Adrenal gland (tissue), 5 donors: ENCODE results near the gene SLC5A9.

Experiments used
- CTCF ChIP-seq, 6 experiments: fragments of 450-650 bp in 4 of 6; fragments of 200-600 bp in 2 of 6; sonication (generic) in 1 of 6; IDR thresholded peaks; 1 replicate in 5 of 6; 2 replicates in 1 of 6; pipeline versions ENCODE4 v1.5.1 to v1.8.0; 2016 to 2021; ENCODE audit warnings: antibody characterized with exemption in 6 of 6, mild to moderate bottlenecking in 2 of 6, moderate library complexity in 1 of 6
- POLR2A ChIP-seq, 2 donors: fragments of 450-650 bp; IDR thresholded peaks; one replicate each; pipeline ENCODE4 v1.6.1; 2017; ENCODE audit warnings: antibody characterized with exemption in 2 of 2, mild to moderate bottlenecking in 2 of 2, moderate library complexity in 1 of 2
- donor health status: DM: no; HTN: no; CAD: no.

GRCh38 chr1:48221122-48221521 is 1.4 kb upstream of the SLC5A9 start:
- TF ChIP-seq CTCF (IDR thresholded peaks at IDR 0.05) (no peak), POLR2A (IDR thresholded peaks at IDR 0.05) (no peak)
